Measurements from ENCODE around the gene UBE2G1. TPM values are rescaled to one million over a fixed set of nuclear protein-coding genes. Genes with fewer than 3 reads are reported as not detected.

UBE2G1 gene
- polyA plus RNA-seq, 1 donor (not counting 4 experiments of a cell fraction or from before 2014, with no cell fraction given) = 86.2 TPM

- Histone ChIP-seq H3K9me3 (ENCODE audit: control insufficient read depth, low read depth, low read length) (no peaks in the 10 kb centered on the region), H3K36me3 (ENCODE audit: control insufficient read depth in 2 of 2, extremely low read depth in 1 of 2, insufficient read depth in 2 of 2, low read length in 2 of 2) (peaks cover 3 to 5% of the 10 kb centered on the region in 2 experiments), H3K9ac (ENCODE audit: control insufficient read depth, extremely low read depth, insufficient read depth, low read length) (no peak overlapping the region), H2AFZ (ENCODE audit: control insufficient read depth, low read length) (no peak overlapping the region), H3K27me3 (ENCODE audit: control insufficient read depth, extremely low read depth, insufficient read depth, low read length) (no peaks in the 10 kb centered on the region), H3K4me2 (ENCODE audit: control insufficient read depth, extremely low read depth, insufficient read depth, low read depth, low read length) (no peak overlapping the region), H4K20me1 (ENCODE audit: control insufficient read depth, extremely low read depth, insufficient read depth, low read length) (no peaks in the 10 kb centered on the region), H3K79me2 (ENCODE audit: control insufficient read depth, insufficient read depth, low read length) (peaks cover 2% of the 10 kb centered on the region), H3K4me3 (ENCODE audit: control insufficient read depth in 2 of 3, extremely low read depth in 1 of 3, insufficient read depth in 2 of 3, low read depth in 1 of 3, low read length in 3 of 3) (no peak overlapping the region), H3K4me1 (ENCODE audit: control insufficient read depth, extremely low read depth, insufficient read depth, low read length) (peaks cover 15% of the 10 kb centered on the region), H3K27ac (ENCODE audit: control insufficient read depth, insufficient read depth, low read length) (no peak overlapping the region), H3K9me1 (ENCODE audit: control insufficient read depth, extremely low read depth, insufficient read depth, low read length) (no peaks in the 10 kb centered on the region)
- dilution Hi-C loops (cut with MboI; ENCODE audit: extremely low pct_ligation_motif_present, low sequenced_read_pairs) = no loop called here
- no peak for TF ChIP-seq CTCF (optimal IDR thresholded peaks at IDR 0.05 in 1 of 3, IDR thresholded peaks at IDR 0.05 in 1 of 3, conservative IDR thresholded peaks at IDR 0.05 in 1 of 3; ENCODE audit: extremely low read depth in 1 of 3, insufficient read depth in 2 of 3, low read length in 3 of 3)
- no peak for TF ChIP-seq EZH2 (IDR thresholded peaks at IDR 0.05; ENCODE audit: low read length)
- FAIRE-seq (no peak), DNase-seq (ENCODE audit: low read depth, low spot score) (no peak)
These were observed 144.4 kb downstream of the UBE2G1 start for GRCh38 chr17:4221899-4222659.

GRCh38 chr17:4221163-4221562 is 145.3 kb downstream of the UBE2G1 start:
- dilution Hi-C loops (cut with MboI; ENCODE audit: extremely low pct_ligation_motif_present, low sequenced_read_pairs) = no loop called here
- Histone ChIP-seq H2AFZ (ENCODE audit: control insufficient read depth, low read length) (no peak overlapping the region), H3K9ac (ENCODE audit: control insufficient read depth, extremely low read depth, insufficient read depth, low read length) (no peak overlapping the region), H3K4me1 (ENCODE audit: control insufficient read depth, extremely low read depth, insufficient read depth, low read length) (peaks cover 15% of the 10 kb centered on the region), H3K27ac (ENCODE audit: control insufficient read depth, insufficient read depth, low read length) (no peak overlapping the region), H3K4me3 (ENCODE audit: control insufficient read depth in 2 of 3, extremely low read depth in 1 of 3, insufficient read depth in 2 of 3, low read depth in 1 of 3, low read length in 3 of 3) (no peak overlapping the region), H3K9me1 (ENCODE audit: control insufficient read depth, extremely low read depth, insufficient read depth, low read length) (no peaks in the 10 kb centered on the region), H3K9me3 (ENCODE audit: control insufficient read depth, low read depth, low read length) (no peaks in the 10 kb centered on the region), H3K27me3 (ENCODE audit: control insufficient read depth, extremely low read depth, insufficient read depth, low read length) (no peaks in the 10 kb centered on the region), H3K36me3 (ENCODE audit: control insufficient read depth in 2 of 2, extremely low read depth in 1 of 2, insufficient read depth in 2 of 2, low read length in 2 of 2) (peaks cover 4 to 5% of the 10 kb centered on the region in 2 experiments), H3K4me2 (ENCODE audit: control insufficient read depth, extremely low read depth, insufficient read depth, low read depth, low read length) (no peak overlapping the region), H4K20me1 (ENCODE audit: control insufficient read depth, extremely low read depth, insufficient read depth, low read length) (no peaks in the 10 kb centered on the region), H3K79me2 (ENCODE audit: control insufficient read depth, insufficient read depth, low read length) (peaks cover 2% of the 10 kb centered on the region)
- FAIRE-seq (no peak), DNase-seq (ENCODE audit: low read depth, low spot score) (no peak)
- TF ChIP-seq EZH2 (IDR thresholded peaks at IDR 0.05; ENCODE audit: low read length) = no peak
- TF ChIP-seq CTCF (optimal IDR thresholded peaks at IDR 0.05 in 1 of 3, IDR thresholded peaks at IDR 0.05 in 1 of 3, conservative IDR thresholded peaks at IDR 0.05 in 1 of 3; ENCODE audit: extremely low read depth in 1 of 3, insufficient read depth in 2 of 3, low read length in 3 of 3) = no peak
